Right lobe of liver (tissue), 4 donors: Measurements from ENCODE around the gene PLOD3.

Source experiments
- CTCF ChIP-seq, 4 donors: fragments of 200-600 bp in 3 of 4; fragments of 450-650 bp in 1 of 4; IDR thresholded peaks; one replicate each; pipeline versions ENCODE4 v1.5.1 to v1.8.0; 2016 to 2022; ENCODE audit warnings: antibody characterized with exemption in 4 of 4, mild to moderate bottlenecking in 2 of 4
- POLR2A ChIP-seq: fragments of 450-650 bp; IDR thresholded peaks from one replicate; pipeline ENCODE4 v1.6.1; 2017; ENCODE audit warnings: antibody characterized with exemption, mild to moderate bottlenecking
- donor health status: DM: no; HTN: no; CAD: no.
- donor health status: DM: no; HTN: no; CAD: no.
- donor health status: DM: no; HTN: yes; CAD: no.

GRCh38 chr7:101240226-101241014, 23.0 kb upstream of the PLOD3 start:
- TF ChIP-seq CTCF (IDR thresholded peaks at IDR 0.05) (no peak), POLR2A (no peak)
